Esophagus squamous epithelium (tissue), 5 donors: ENCODE data around the gene SPACA7. TPM values are rescaled to one million over a fixed set of nuclear protein-coding genes. Genes with fewer than 3 reads are reported as not detected.

Experiments used
- DNase-seq: peaks from one replicate; lab custom pipeline; 2025; lab: John Stamatoyannopoulos, UW
- H3K27ac ChIP-seq, 4 donors: fragments of 200-600 bp; sonication (generic); one replicate each; pipeline ENCODE4 v1.5.1; 2016 to 2019; ENCODE audit warnings: mild to moderate bottlenecking in 1 of 4
- H3K27me3 ChIP-seq, 4 donors: fragments of 200-600 bp; sonication (generic); 1 replicate in 3 of 4; 2 replicates in 1 of 4; pipeline versions ENCODE4 v1.5.1 to v1.6.0; 2017 to 2021; ENCODE audit warnings: antibody characterized with exemption in 1 of 4
- H3K36me3 ChIP-seq, 3 donors: fragments of 200-600 bp; sonication (generic); one replicate each; pipeline ENCODE4 v1.5.1; 2016 to 2019
- H3K4me1 ChIP-seq, 3 donors: fragments of 200-600 bp; sonication (generic); one replicate each; pipeline ENCODE4 v1.5.1; 2017 to 2019
- H3K4me3 ChIP-seq, 4 donors: fragments of 200-600 bp; sonication (generic); 1 replicate in 3 of 4; 2 replicates in 1 of 4; pipeline ENCODE4 v1.5.1; 2016 to 2019; ENCODE audit warnings: mild to moderate bottlenecking in 2 of 4, moderate library complexity in 1 of 4
- H3K9me3 ChIP-seq, 3 donors: fragments of 200-600 bp; sonication (generic); one replicate each; pipeline ENCODE4 v1.5.1; 2016 to 2019
- CTCF ChIP-seq, 6 experiments: fragments of 450-650 bp in 4 of 6; fragments of 200-600 bp in 2 of 6; sonication (generic) in 2 of 6; IDR thresholded peaks; one replicate each; pipeline ENCODE4 v1.5.1; 2016 to 2019; ENCODE audit warnings: antibody characterized with exemption in 6 of 6, mild to moderate bottlenecking in 4 of 6, moderate library complexity in 4 of 6
- POLR2A ChIP-seq, 4 donors: fragments of 450-650 bp; IDR thresholded peaks; one replicate each; pipeline ENCODE4 v1.6.1; 2017; ENCODE audit warnings: antibody characterized with exemption in 4 of 4, mild to moderate bottlenecking in 4 of 4, moderate library complexity in 3 of 4
- whole genome bisulfite sequencing, 2 donors: methylation state at CpG; one replicate each; pipeline ENCODE4 v1.1.5; 2018; 5-methylcytosine and 5-hydroxymethylcytosine counted together
- intact Hi-C: fragments of 100-400 bp; cut with DNase I; formaldehyde crosslinking; loops from one replicate; pipeline ENCODE4 v1.15.0; 2022
- total RNA-seq, 4 donors: library from RNA; depleted of rRNA; stranded (reverse); fragments of >200 nt; gene quantifications; one replicate each; pipeline ENCODE4 v1.1.0, GENCODE V29; 2016
- donor health status: DM: yes; HTN: yes; CAD: no.

The SPACA7 gene
- total RNA-seq, 4 donors from 2014 or later: not detected

GRCh38 chr13:112469071-112469745 lies 93.1 kb downstream of the SPACA7 start:
- WGBS, 2 donors: 29 to 52% methylated on average over 5 to 6 of the region's 14 CpGs
- no peaks in the 10 kb centered on the region for H3K27me3 ChIP-seq
- H3K9me3 ChIP-seq: no peaks in the 10 kb centered on the region
- H3K4me3 ChIP-seq: no peak overlapping the region
- DNase-seq: no peak
- no peak for TF ChIP-seq POLR2A (IDR thresholded peaks at IDR 0.05)
- TF ChIP-seq CTCF (IDR thresholded peaks at IDR 0.05): no peak
- intact Hi-C loops: no loop called here
- no peak overlapping the region for H3K27ac ChIP-seq
- H3K4me1 ChIP-seq: no peaks in the 10 kb centered on the region
- no peaks in the 10 kb centered on the region for H3K36me3 ChIP-seq

- 91 to 93% methylated on average over 5 of the region's 5 CpGs for WGBS, 2 donors
- Histone ChIP-seq H3K4me3 (no peak overlapping the region), H3K27ac (no peak overlapping the region), H3K4me1 (no peaks in the 10 kb centered on the region), H3K27me3 (no peaks in the 10 kb centered on the region), H3K9me3 (no peaks in the 10 kb centered on the region), H3K36me3 (no peaks in the 10 kb centered on the region)
- TF ChIP-seq POLR2A (IDR thresholded peaks at IDR 0.05) (no peak), CTCF (IDR thresholded peaks at IDR 0.05) (no peak)
- no peak for DNase-seq
- intact Hi-C loops: no loop called here
These were observed 97.7 kb downstream of the SPACA7 start for GRCh38 chr13:112473818-112474217.

- Histone ChIP-seq H3K27me3 (no peaks in the 10 kb centered on the region), H3K36me3 (no peaks in the 10 kb centered on the region), H3K4me3 (no peak overlapping the region), H3K27ac (no peak overlapping the region), H3K4me1 (no peaks in the 10 kb centered on the region), H3K9me3 (peaks cover 0 to under 1% (median 0%) of the 10 kb centered on the region in 3 donors)
- TF ChIP-seq CTCF (IDR thresholded peaks at IDR 0.05) (no peak), POLR2A (IDR thresholded peaks at IDR 0.05) (no peak)
- 76 to 86% methylated on average over 5 to 8 of the region's 8 CpGs for WGBS, 2 donors
- DNase-seq: no peak
- intact Hi-C loops: no loop called here
These were observed 98.7 kb downstream of the SPACA7 start for GRCh38 chr13:112474869-112475268.

- Histone ChIP-seq H3K27me3 (no peaks in the 10 kb centered on the region), H3K4me3 (no peak overlapping the region), H3K9me3 (peaks cover 0 to 4% (median 0%) of the 10 kb centered on the region in 3 donors), H3K27ac (no peak overlapping the region), H3K4me1 (no peaks in the 10 kb centered on the region), H3K36me3 (no peaks in the 10 kb centered on the region)
- no peak for DNase-seq
- TF ChIP-seq POLR2A (IDR thresholded peaks at IDR 0.05): no peak
- no peak for TF ChIP-seq CTCF (IDR thresholded peaks at IDR 0.05)
- intact Hi-C loops: no loop called here
- 94% methylated on average over 1 of the region's 1 CpG for WGBS, 2 donors
These were observed 99.7 kb downstream of the SPACA7 start for GRCh38 chr13:112475889-112476288.

GRCh38 chr13:112477070-112477619 lies 101.0 kb downstream of the SPACA7 start:
- DNase-seq: no peak
- TF ChIP-seq POLR2A (IDR thresholded peaks at IDR 0.05): no peak
- TF ChIP-seq CTCF (IDR thresholded peaks at IDR 0.05): no peak
- 83 to 91% methylated on average over 9 of the region's 9 CpGs for WGBS, 2 donors
- H3K4me3 ChIP-seq: no peak overlapping the region
- peaks cover 0 to 4% (median 0%) of the 10 kb centered on the region in 3 donors for H3K9me3 ChIP-seq
- no peak overlapping the region for H3K27ac ChIP-seq
- no peaks in the 10 kb centered on the region for H3K27me3 ChIP-seq
- H3K36me3 ChIP-seq: no peaks in the 10 kb centered on the region
- intact Hi-C loops: no loop called here
- H3K4me1 ChIP-seq: no peaks in the 10 kb centered on the region
